Activated CD4-positive, alpha-beta T cell treated with anti-CD3 and anti-CD28 coated beads, Interleukin-2, amount 10 ng/mL, durations not matched to agents 24 days and 14 days (primary cell): Measurements from ENCODE around the gene LMX1B. TPM values are rescaled to one million over a fixed set of nuclear protein-coding genes. Genes with fewer than 3 reads are reported as not detected.
"Not testable (repeated sequence)": the region's sequence is repeated elsewhere in the genome, so short reads cannot be mapped to it uniquely, and the experiment has no call there.

Source experiments
- DNase-seq: peaks from one replicate; pipeline ENCODE4 v3.0.0; 2022
- H3K27ac Mint-ChIP-seq: one replicate; pipeline ENCODE4 v1.8.0; 2022; ENCODE audit warnings: mild to moderate bottlenecking, mixed read lengths
- H3K27me3 Mint-ChIP-seq: one replicate; pipeline ENCODE4 v1.8.0; 2022; ENCODE audit warnings: mixed read lengths
- H3K36me3 Mint-ChIP-seq: one replicate; pipeline ENCODE4 v1.8.0; 2022; ENCODE audit warnings: low read depth, mild to moderate bottlenecking, mixed read lengths
- H3K4me1 Mint-ChIP-seq: one replicate; pipeline ENCODE4 v1.8.0; 2021; ENCODE audit warnings: mixed read lengths
- H3K4me3 Mint-ChIP-seq: one replicate; pipeline ENCODE4 v1.8.0; 2022; ENCODE audit warnings: mild to moderate bottlenecking, moderate library complexity, mixed read lengths
- H3K9me3 Mint-ChIP-seq: one replicate; pipeline ENCODE4 v1.8.0; 2021; ENCODE audit warnings: mixed read lengths
- intact Hi-C: fragments of 100-400 bp; cut with micrococcal nuclease; formaldehyde crosslinking; loops from one replicate; pipeline ENCODE4 v1.15.1; 2023
- total RNA-seq: library from RNA; stranded (reverse); gene quantifications from 2 replicates; pipeline ENCODE4 v1.2.3, GENCODE V29; 2022

Gene LMX1B
- total RNA-seq, 1 donor from 2014 or later: not detected

- peak; percentile 96 for DNase-seq
- no peaks in the 10 kb centered on the region for H3K9me3 Mint-ChIP-seq
- intact Hi-C loops: loop anchor here (1.0 kb wide), 1 partner anchor 16 kb away; no protein-coding TSS in a partner anchor
- peak overlapping the region; percentile 83 for H3K27ac Mint-ChIP-seq
- peaks cover 18% of the 10 kb centered on the region for H3K27me3 Mint-ChIP-seq
- no peaks in the 10 kb centered on the region for H3K36me3 Mint-ChIP-seq
- H3K4me3 Mint-ChIP-seq: peak overlapping the region; percentile 79
- peaks cover 30% of the 10 kb centered on the region for H3K4me1 Mint-ChIP-seq
Observed at GRCh38 chr9:126722252-126722921, 108.7 kb downstream of the LMX1B start.

- intact Hi-C loops: loop anchor here (1.0 kb wide), 2 partner anchors 17 to 82 kb away; partner anchors contain the start of gene ZBTB43
Observed at GRCh38 chr9:126722922-126723806, 109.4 kb downstream of the LMX1B start.

GRCh38 chr9:126723807-126724172 is 110.1 kb downstream of the LMX1B start:
- intact Hi-C loops: loop anchor here (1.0 kb wide), 1 partner anchor 82 kb away; the partner anchor contains the start of gene ZBTB43
- peak; percentile 70 for DNase-seq

More at GRCh38 chr9:126722922-126723806, 109.4 kb downstream of the LMX1B start:
- Mint-ChIP-seq H3K36me3 (no peaks in the 10 kb centered on the region), H3K9me3 (no peaks in the 10 kb centered on the region), H3K4me1 (peaks cover 30% of the 10 kb centered on the region), H3K27ac (peak overlapping the region; percentile 94), H3K4me3 (peak overlapping the region; percentile 90), H3K27me3 (peaks cover 16% of the 10 kb centered on the region)
- peak; percentile 94 for DNase-seq

GRCh38 chr9:126724226-126724625 is 110.5 kb downstream of the LMX1B start:
- Mint-ChIP-seq H3K27me3 (peaks cover 17% of the 10 kb centered on the region), H3K4me1 (peaks cover 29% of the 10 kb centered on the region), H3K4me3 (peak overlapping the region; percentile 90), H3K9me3 (no peaks in the 10 kb centered on the region), H3K27ac (peak overlapping the region; percentile 94), H3K36me3 (no peaks in the 10 kb centered on the region)
- DNase-seq: peak; percentile 59
- intact Hi-C loops: no loop called here

More at GRCh38 chr9:126723807-126724172, 110.1 kb downstream of the LMX1B start:
- peak overlapping the region; percentile 90 for H3K4me3 Mint-ChIP-seq
- H3K4me1 Mint-ChIP-seq: peaks cover 30% of the 10 kb centered on the region
- peak overlapping the region; percentile 94 for H3K27ac Mint-ChIP-seq
- H3K36me3 Mint-ChIP-seq: no peaks in the 10 kb centered on the region
- peaks cover 14% of the 10 kb centered on the region for H3K27me3 Mint-ChIP-seq
- H3K9me3 Mint-ChIP-seq: no peaks in the 10 kb centered on the region

- H3K36me3 Mint-ChIP-seq, H3K4me3 Mint-ChIP-seq, intact Hi-C loops, H3K9me3 Mint-ChIP-seq, H3K27ac Mint-ChIP-seq: not testable (repeated sequence)
- Mint-ChIP-seq H3K27me3 (peaks cover 18% of the 10 kb centered on the region), H3K4me1 (peaks cover 19% of the 10 kb centered on the region)
- DNase-seq: peak; percentile 45
Observed at GRCh38 chr9:126725485-126725884, 111.8 kb downstream of the LMX1B start.

- H3K27ac Mint-ChIP-seq, H3K36me3 Mint-ChIP-seq, intact Hi-C loops, H3K4me1 Mint-ChIP-seq, H3K4me3 Mint-ChIP-seq, DNase-seq, H3K9me3 Mint-ChIP-seq: not testable (repeated sequence)
- H3K27me3 Mint-ChIP-seq: peaks cover 23% of the 10 kb centered on the region
Observed at GRCh38 chr9:126728210-126728609, 114.5 kb downstream of the LMX1B start.

- H3K4me1 Mint-ChIP-seq, intact Hi-C loops, H3K9me3 Mint-ChIP-seq, H3K4me3 Mint-ChIP-seq, H3K27ac Mint-ChIP-seq, H3K36me3 Mint-ChIP-seq: not testable (repeated sequence)
- peaks cover 32% of the 10 kb centered on the region for H3K27me3 Mint-ChIP-seq
- peak; percentile 37 for DNase-seq
Observed at GRCh38 chr9:126730592-126730991, 116.9 kb downstream of the LMX1B start.

GRCh38 chr9:126733005-126733404 is 119.3 kb downstream of the LMX1B start:
- Mint-ChIP-seq H3K27ac (no peak overlapping the region), H3K27me3 (peaks cover 32% of the 10 kb centered on the region), H3K9me3 (peaks cover 13% of the 10 kb centered on the region), H3K4me3 (no peak overlapping the region), H3K4me1 (no peaks in the 10 kb centered on the region), H3K36me3 (peaks cover 4% of the 10 kb centered on the region)
- peak; percentile 45 for DNase-seq
- intact Hi-C loops: no loop called here

- H3K36me3 Mint-ChIP-seq: peaks cover 4% of the 10 kb centered on the region
- no peaks in the 10 kb centered on the region for H3K4me1 Mint-ChIP-seq
- H3K4me3 Mint-ChIP-seq: no peak overlapping the region
- DNase-seq: no peak
- peaks cover 17% of the 10 kb centered on the region for H3K9me3 Mint-ChIP-seq
- no peak overlapping the region for H3K27ac Mint-ChIP-seq
- intact Hi-C loops: no loop called here
- peaks cover 37% of the 10 kb centered on the region for H3K27me3 Mint-ChIP-seq
Observed at GRCh38 chr9:126734877-126735276, 121.1 kb downstream of the LMX1B start.

GRCh38 chr9:126735482-126735881 is 121.8 kb downstream of the LMX1B start:
- no peak overlapping the region for H3K27ac Mint-ChIP-seq
- peak; percentile 35 for DNase-seq
- peaks cover 4% of the 10 kb centered on the region for H3K36me3 Mint-ChIP-seq
- H3K4me1 Mint-ChIP-seq: no peaks in the 10 kb centered on the region
- intact Hi-C loops: no loop called here
- H3K27me3 Mint-ChIP-seq: peaks cover 37% of the 10 kb centered on the region
- no peak overlapping the region for H3K4me3 Mint-ChIP-seq
- peaks cover 17% of the 10 kb centered on the region for H3K9me3 Mint-ChIP-seq

- intact Hi-C loops: no loop called here
- Mint-ChIP-seq H3K27me3 (peaks cover 33% of the 10 kb centered on the region), H3K4me1 (peaks cover 2% of the 10 kb centered on the region), H3K36me3 (peaks cover 4% of the 10 kb centered on the region), H3K4me3 (no peak overlapping the region), H3K9me3 (peaks cover 17% of the 10 kb centered on the region), H3K27ac (no peak overlapping the region)
- DNase-seq: no peak
Observed at GRCh38 chr9:126738553-126738952, 124.8 kb downstream of the LMX1B start.

- no peak for DNase-seq
- H3K27ac Mint-ChIP-seq: no peak overlapping the region
- H3K4me1 Mint-ChIP-seq: peaks cover 22% of the 10 kb centered on the region
- no peaks in the 10 kb centered on the region for H3K36me3 Mint-ChIP-seq
- H3K4me3 Mint-ChIP-seq: no peak overlapping the region
- intact Hi-C loops: no loop called here
- H3K27me3 Mint-ChIP-seq: peaks cover 13% of the 10 kb centered on the region
- peaks cover 4% of the 10 kb centered on the region for H3K9me3 Mint-ChIP-seq
Observed at GRCh38 chr9:126743041-126743440, 129.3 kb downstream of the LMX1B start.

GRCh38 chr9:126745574-126746411 is 132.1 kb downstream of the LMX1B start:
- Mint-ChIP-seq H3K9me3 (no peaks in the 10 kb centered on the region), H3K27ac (peak overlapping the region; percentile 69), H3K4me3 (peak overlapping the region; percentile 51), H3K36me3 (no peaks in the 10 kb centered on the region), H3K4me1 (peaks cover 29% of the 10 kb centered on the region), H3K27me3 (peaks cover 4% of the 10 kb centered on the region)
- peak; percentile 61 for DNase-seq
- intact Hi-C loops: no loop called here
